RWPE1 (cell line): Measurements from ENCODE around the gene ARPC4.

Source experiments
- CTCF ChIA-PET: fragments of 350-600 bp; sonication (Branson Sonifier 250); formaldehyde crosslinking; extraction: SDS; loops from one replicate; lab custom pipeline; 2021; lab: Yijun Ruan, JAX
- POLR2A ChIA-PET: fragments of 400-600 bp; formaldehyde crosslinking; extraction: SDS; loops from one replicate; lab custom pipeline; 2020; ENCODE audit warnings: antibody characterized with exemption; ENCODE audit not compliant: low non-redundant PET; lab: Yijun Ruan, JAX
- DNase-seq: peaks from one replicate; pipeline ENCODE4 v3.0.0; 2012; ENCODE audit warnings: low spot score
- H3K27ac ChIP-seq: fragments of 450-650 bp; 2 replicates; pipeline ENCODE4 v1.5.1; 2017
- CTCF ChIP-seq: fragments of 450-650 bp; conservative IDR thresholded peaks from 2 replicates; pipeline ENCODE4 v1.5.1; 2017; ENCODE audit warnings: low read depth, mild to moderate bottlenecking

ARPC4 gene

GRCh38 chr3:9748031-9748430 lies 44.9 kb upstream of the ARPC4 start:
- DNase-seq = no peak
- TF ChIP-seq CTCF = no peak
- peak overlapping the region; percentile 95 for H3K27ac ChIP-seq
- CTCF ChIA-PET = no interaction called here
- POLR2A ChIA-PET = no interaction called here

- POLR2A ChIA-PET = no interaction called here
- no peak for TF ChIP-seq CTCF
- no peak for DNase-seq
- peak overlapping the region; percentile 95 for H3K27ac ChIP-seq
- CTCF ChIA-PET = no interaction called here
Observed at GRCh38 chr3:9749296-9749644, 43.6 kb upstream of the ARPC4 start.

GRCh38 chr3:9749645-9750555 lies 43.0 kb upstream of the ARPC4 start, which contains the start of gene OGG1:
OGG1 (plus strand) TSS chr3:9749952; CDS start chr3:9750287, 335 bp downstream.
- peak within 1 kb of the TSS; percentile 95 for H3K27ac ChIP-seq
- POLR2A ChIA-PET = no interaction called here
- CTCF ChIA-PET = interaction anchor here (0.6 kb wide), 1 partner anchor 127 kb away, joined by 5 read pairs; no protein-coding TSS in a partner anchor
- DNase-seq = peak; percentile 95
- TF ChIP-seq CTCF = no peak

GRCh38 chr3:9750556-9751411 lies 42.1 kb upstream of the ARPC4 start:
- DNase-seq = no peak
- CTCF ChIA-PET = interaction anchor here (0.6 kb wide), 1 partner anchor 128 kb away, joined by 5 read pairs; no protein-coding TSS in a partner anchor
- peak overlapping the region; percentile 95 for H3K27ac ChIP-seq
- TF ChIP-seq CTCF = no peak
- POLR2A ChIA-PET = no interaction called here

- POLR2A ChIA-PET = interaction anchor here (0.6 kb wide), 1 partner anchor 167 kb away, joined by 4 read pairs; no protein-coding TSS in a partner anchor
- no peak for TF ChIP-seq CTCF
- H3K27ac ChIP-seq = peak overlapping the region; percentile 83
- CTCF ChIA-PET = no interaction called here
- no peak for DNase-seq
Observed at GRCh38 chr3:9754678-9755077, 38.2 kb upstream of the ARPC4 start.

GRCh38 chr3:9757427-9757826 lies 35.5 kb upstream of the ARPC4 start:
- CTCF ChIA-PET = no interaction called here
- no peak for DNase-seq
- POLR2A ChIA-PET = no interaction called here
- no peak for TF ChIP-seq CTCF
- H3K27ac ChIP-seq = no peak overlapping the region
